ENCODE measurements around the gene NPSR1.
"Not testable (repeated sequence)": the region's sequence is repeated elsewhere in the genome, so short reads cannot be mapped to it uniquely, and the experiment has no call there.

Gene NPSR1

DNA sequence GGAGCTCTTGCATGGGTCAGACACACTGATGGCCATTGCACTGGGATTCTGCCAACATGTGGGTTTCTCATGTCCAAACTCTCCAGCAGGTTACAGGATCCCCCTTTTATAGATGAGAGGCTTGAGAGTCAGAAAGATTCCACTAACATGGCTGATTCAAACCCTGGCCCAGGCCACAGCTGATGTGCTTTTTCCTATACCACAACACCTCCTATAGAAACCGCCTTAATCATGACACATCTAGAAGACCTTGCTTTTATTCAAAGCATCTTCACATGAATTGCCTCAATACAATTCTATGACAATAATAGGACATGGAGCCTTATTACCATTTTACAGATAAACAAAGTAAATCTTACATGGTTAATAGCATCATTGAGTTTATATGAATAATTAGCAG is 190.7 kb downstream of the NPSR1 start:
- Histone ChIP-seq H3K27me3 (ENCODE audit: insufficient read depth, low read length) (no peaks in the 10 kb centered on the region), H2AFZ (ENCODE audit: low read depth, low read length) (no peak overlapping the region), H3K4me1 (ENCODE audit: insufficient read depth, low read length) (no peaks in the 10 kb centered on the region), H3K9me3 (ENCODE audit: low read length) (no peaks in the 10 kb centered on the region), H3K36me3 (ENCODE audit: insufficient read depth, low read length) (no peaks in the 10 kb centered on the region), H3K4me3 (ENCODE audit: low read length) (no peak overlapping the region)

DNA sequence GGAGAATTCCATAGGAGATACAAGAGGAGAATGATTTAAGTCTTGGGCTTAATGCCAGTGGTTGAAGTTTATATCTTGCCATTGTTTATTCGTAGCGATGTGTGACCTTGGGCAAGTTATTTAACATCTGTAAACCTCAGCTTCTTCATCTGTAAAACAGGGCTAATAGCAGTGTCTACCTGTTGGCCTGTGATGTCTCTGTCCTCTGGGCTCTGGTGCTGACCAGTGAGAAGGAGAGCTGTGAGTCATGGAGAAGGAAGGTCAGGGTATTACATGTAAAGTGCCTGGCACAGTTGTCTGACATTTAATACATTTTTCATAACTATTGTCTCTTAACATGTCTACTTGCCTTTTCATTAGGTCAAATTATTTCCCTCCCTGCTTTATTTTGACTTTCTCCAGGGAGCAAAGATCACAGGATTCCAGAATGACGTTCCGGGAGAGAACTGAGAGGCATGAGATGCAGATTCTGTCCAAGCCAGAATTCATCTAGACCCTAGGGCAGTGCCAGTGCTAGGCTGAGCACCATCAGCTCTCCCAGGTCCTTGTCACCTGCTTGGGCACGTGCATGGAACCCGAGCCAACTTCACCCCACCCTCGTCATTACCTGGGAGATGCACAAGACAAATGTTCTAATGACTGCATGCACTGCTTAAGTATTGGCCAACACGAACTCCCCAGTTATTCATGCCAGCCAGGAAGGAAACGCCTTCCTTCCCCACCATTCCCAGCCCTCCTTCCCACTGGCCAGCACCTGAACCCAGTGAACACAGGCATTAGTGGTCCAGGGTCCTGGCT is 191.3 kb downstream of the NPSR1 start:
- H3K9me3 ChIP-seq (ENCODE audit: low read length) = no peaks in the 10 kb centered on the region
- no peak overlapping the region for H2AFZ ChIP-seq (ENCODE audit: low read depth, low read length)
- H3K4me1 ChIP-seq (ENCODE audit: insufficient read depth, low read length) = no peaks in the 10 kb centered on the region
- H3K36me3 ChIP-seq (ENCODE audit: insufficient read depth, low read length) = no peaks in the 10 kb centered on the region
- H3K27me3 ChIP-seq (ENCODE audit: insufficient read depth, low read length) = no peaks in the 10 kb centered on the region
- H3K4me3 ChIP-seq (ENCODE audit: low read length) = no peak overlapping the region

DNA sequence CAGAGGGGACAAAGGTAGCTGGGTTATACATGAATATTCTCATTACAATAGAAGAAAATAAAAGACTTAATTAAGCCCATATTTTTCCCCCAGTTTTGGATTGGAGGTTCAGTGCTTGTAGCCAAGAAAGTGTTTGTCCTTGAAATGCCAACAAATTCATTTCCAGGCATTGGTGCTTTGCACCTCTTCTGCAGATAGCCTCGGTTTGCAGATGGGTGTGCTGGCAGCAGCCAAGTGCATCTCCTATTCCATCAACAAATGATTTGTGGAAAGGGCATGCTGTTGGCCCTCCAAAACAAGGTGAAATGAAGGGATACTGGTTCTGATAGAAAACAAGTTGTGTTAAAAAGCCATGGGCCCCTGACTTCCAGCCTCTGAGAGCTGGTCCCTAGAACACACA is 192.0 kb downstream of the NPSR1 start:
- Histone ChIP-seq H3K27me3 (ENCODE audit: insufficient read depth, low read length) (no peaks in the 10 kb centered on the region), H3K36me3 (ENCODE audit: insufficient read depth, low read length) (no peaks in the 10 kb centered on the region), H3K9me3 (ENCODE audit: low read length) (no peaks in the 10 kb centered on the region), H2AFZ (ENCODE audit: low read depth, low read length) (no peak overlapping the region), H3K4me1 (ENCODE audit: insufficient read depth, low read length) (no peaks in the 10 kb centered on the region), H3K4me3 (ENCODE audit: low read length) (no peak overlapping the region)

DNA sequence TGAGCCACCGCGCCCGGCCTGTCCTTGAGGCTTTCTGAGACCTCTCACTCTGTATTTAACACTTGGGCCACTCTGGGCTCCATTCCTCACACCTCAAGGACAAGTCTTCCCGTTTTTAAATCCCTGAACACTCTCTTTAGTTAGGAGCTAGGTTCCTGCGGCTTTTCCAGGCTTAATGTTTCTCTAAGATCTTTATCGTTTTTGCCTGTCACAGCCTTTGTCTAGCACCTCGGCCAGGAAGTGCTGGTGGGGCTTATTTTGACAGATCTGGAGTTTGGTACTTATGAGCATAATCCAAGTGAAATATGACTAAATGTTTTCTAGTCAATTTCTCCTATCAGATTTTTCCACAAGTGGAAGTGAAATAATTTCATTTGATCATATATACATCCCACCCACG is 192.7 kb downstream of the NPSR1 start:
- Histone ChIP-seq H2AFZ (ENCODE audit: low read depth, low read length) (no peak overlapping the region), H3K36me3 (ENCODE audit: insufficient read depth, low read length) (no peaks in the 10 kb centered on the region), H3K4me3 (ENCODE audit: low read length) (no peak overlapping the region), H3K9me3 (ENCODE audit: low read length) (no peaks in the 10 kb centered on the region), H3K27me3 (ENCODE audit: insufficient read depth, low read length) (no peaks in the 10 kb centered on the region), H3K4me1 (ENCODE audit: insufficient read depth, low read length) (no peaks in the 10 kb centered on the region)

DNA sequence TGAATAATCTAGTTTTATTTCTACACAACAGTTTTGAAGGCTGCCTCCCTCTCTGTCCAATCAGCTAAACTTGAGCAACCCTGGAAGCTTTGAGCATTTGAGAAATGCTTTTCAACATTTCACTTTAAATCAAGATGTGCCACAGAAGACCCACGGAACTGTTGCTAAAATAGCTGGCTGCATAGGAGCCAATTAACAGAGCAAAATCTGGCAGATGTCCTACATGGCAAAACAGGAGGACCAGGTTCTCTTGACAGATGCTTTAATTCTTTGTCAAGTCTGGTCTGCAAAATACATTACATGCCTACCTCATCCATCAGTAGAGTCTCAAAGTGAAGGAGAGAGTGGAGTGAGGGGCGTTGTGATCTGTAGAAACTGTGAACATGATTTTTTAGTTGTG is 193.4 kb downstream of the NPSR1 start:
- Histone ChIP-seq H2AFZ (ENCODE audit: low read depth, low read length) (no peak overlapping the region), H3K4me3 (ENCODE audit: low read length) (no peak overlapping the region), H3K36me3 (ENCODE audit: insufficient read depth, low read length) (no peaks in the 10 kb centered on the region), H3K4me1 (ENCODE audit: insufficient read depth, low read length) (no peaks in the 10 kb centered on the region), H3K9me3 (ENCODE audit: low read length) (no peaks in the 10 kb centered on the region), H3K27me3 (ENCODE audit: insufficient read depth, low read length) (no peaks in the 10 kb centered on the region)

DNA sequence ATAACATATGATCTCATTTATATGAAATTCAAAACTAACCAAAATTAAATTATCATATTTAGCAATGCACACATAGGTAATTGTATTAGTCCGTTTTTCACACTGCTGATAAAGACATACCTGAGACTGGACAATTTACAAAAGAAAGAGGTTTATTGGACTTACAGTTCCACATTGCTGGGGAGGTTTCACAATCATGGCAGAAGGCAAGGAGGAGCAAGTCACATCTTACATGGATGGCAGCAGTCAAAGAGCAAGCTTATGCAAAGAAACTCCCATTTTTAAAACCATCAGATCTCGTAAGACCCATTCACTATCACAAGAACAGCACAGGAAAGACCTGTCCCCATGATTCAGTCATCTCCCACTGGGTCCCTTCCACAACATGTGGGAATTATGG is 200.4 kb downstream of the NPSR1 start:
- not testable (repeated sequence) for H3K36me3 ChIP-seq (ENCODE audit: insufficient read depth, low read length); H3K9me3 ChIP-seq (ENCODE audit: low read length); H3K4me3 ChIP-seq (ENCODE audit: low read length); H3K27me3 ChIP-seq (ENCODE audit: insufficient read depth, low read length); H3K4me1 ChIP-seq (ENCODE audit: insufficient read depth, low read length); H2AFZ ChIP-seq (ENCODE audit: low read depth, low read length)

DNA sequence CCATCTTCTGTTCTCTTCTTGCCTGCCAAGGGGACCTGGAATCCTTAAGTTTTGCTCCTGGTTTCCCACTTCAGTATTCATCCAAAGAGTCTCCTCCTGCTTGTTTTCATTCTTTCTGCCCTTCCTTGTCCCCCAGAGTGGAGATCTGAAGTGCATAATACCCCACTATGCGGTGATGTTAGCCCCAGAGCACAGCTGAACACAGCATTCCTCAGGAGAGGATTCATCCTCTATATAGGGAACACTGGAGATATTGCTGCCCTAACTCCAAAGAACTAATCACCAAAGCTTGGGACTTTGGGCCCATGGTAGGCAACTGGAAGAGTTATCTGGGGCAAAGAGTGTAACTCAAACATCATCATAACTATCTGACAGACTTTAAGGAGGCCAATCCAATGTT is 201.3 kb downstream of the NPSR1 start:
- not testable (repeated sequence) for H3K4me1 ChIP-seq (ENCODE audit: insufficient read depth, low read length); H2AFZ ChIP-seq (ENCODE audit: low read depth, low read length); H3K9me3 ChIP-seq (ENCODE audit: low read length); H3K36me3 ChIP-seq (ENCODE audit: insufficient read depth, low read length); H3K27me3 ChIP-seq (ENCODE audit: insufficient read depth, low read length); H3K4me3 ChIP-seq (ENCODE audit: low read length)

DNA sequence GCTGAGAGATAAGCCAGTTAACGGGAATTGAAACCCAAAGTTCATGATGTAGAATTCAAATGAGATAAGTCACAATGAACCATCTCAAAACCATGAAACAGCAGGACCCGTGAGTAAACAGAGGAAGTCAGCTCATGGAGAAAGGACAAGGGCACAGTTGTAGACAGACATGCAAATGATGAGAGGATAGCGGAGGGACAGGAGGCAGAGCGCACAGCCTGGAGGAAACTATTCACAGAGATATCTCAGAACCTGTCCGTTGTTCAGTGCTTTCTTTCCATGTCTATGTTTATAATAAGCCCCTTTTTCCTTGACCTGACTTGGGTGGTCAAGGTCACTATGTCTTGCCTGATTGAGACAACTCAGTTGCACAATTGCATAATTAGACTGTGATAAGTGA is 208.2 kb downstream of the NPSR1 start:
- not testable (repeated sequence) for H2AFZ ChIP-seq (ENCODE audit: low read depth, low read length); H3K9me3 ChIP-seq (ENCODE audit: low read length); H3K4me1 ChIP-seq (ENCODE audit: insufficient read depth, low read length); H3K27me3 ChIP-seq (ENCODE audit: insufficient read depth, low read length); H3K36me3 ChIP-seq (ENCODE audit: insufficient read depth, low read length); H3K4me3 ChIP-seq (ENCODE audit: low read length)

DNA sequence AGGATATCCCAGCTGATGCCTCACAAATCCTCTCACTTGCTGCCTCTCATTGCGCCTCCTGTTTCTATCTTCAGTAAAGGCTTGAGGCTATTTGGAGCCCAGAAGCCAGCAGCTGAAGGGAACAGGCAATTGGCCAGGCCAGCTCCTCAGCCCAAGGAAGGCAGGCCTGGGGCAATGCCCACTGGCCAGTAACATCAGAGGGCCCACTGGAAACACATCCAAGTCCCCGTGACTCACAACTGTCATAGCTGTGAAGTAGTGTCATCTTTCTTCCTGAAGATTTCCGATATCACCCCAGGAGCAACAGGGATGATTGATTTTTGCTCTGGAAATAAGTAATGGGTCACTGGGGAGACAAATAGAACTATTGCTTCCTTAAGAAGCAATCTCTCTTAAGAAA is 209.3 kb downstream of the NPSR1 start:
- not testable (repeated sequence) for H3K4me3 ChIP-seq (ENCODE audit: low read length); H3K36me3 ChIP-seq (ENCODE audit: insufficient read depth, low read length); H3K27me3 ChIP-seq (ENCODE audit: insufficient read depth, low read length); H3K9me3 ChIP-seq (ENCODE audit: low read length); H2AFZ ChIP-seq (ENCODE audit: low read depth, low read length); H3K4me1 ChIP-seq (ENCODE audit: insufficient read depth, low read length)

DNA sequence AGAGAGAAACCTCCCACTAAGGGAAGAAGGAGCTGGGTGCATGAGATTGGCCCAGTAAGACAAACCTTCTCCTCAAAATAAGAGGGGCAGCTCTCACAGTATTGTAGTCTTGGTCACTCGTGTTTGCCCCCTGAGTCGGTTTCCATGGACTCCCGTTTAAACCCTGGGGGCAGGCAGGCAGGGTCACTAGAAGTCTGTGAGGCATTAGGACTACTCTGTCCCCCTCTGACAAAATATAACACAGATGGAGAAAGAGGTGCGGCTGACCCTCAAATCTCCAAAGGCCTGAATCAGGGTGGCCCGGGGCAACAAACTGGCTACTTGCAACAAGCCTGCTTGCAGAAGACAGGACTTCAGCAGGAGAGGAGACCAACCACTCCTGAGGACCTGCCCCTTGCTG is 210.6 kb downstream of the NPSR1 start:
- H3K27me3 ChIP-seq (ENCODE audit: insufficient read depth, low read length) = not testable (repeated sequence)

DNA sequence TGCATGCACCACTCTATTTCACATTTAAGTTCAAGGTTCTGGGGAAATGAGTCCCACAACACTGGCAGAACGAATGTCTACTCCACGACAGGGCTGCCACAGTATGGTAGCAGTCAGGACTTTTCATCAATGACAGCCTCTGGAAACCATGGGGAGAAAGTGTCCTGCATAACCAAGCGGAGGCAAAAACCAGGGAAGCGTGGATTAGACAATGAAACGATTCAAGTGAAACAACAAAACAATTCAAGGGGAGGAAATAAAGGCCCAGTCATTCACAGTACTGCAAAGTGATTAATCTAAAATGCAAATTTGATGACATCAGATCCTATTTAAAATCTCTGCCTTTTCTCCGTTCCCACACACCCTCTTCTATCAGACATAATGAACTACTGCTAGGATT is 211.0 kb downstream of the NPSR1 start:
- Histone ChIP-seq H3K36me3 (ENCODE audit: insufficient read depth, low read length) (no peaks in the 10 kb centered on the region), H2AFZ (ENCODE audit: low read depth, low read length) (no peak overlapping the region), H3K27me3 (ENCODE audit: insufficient read depth, low read length) (no peaks in the 10 kb centered on the region), H3K9me3 (ENCODE audit: low read length) (peaks cover 2% of the 10 kb centered on the region), H3K4me3 (ENCODE audit: low read length) (no peak overlapping the region), H3K4me1 (ENCODE audit: insufficient read depth, low read length) (no peaks in the 10 kb centered on the region)

More for the DNA sequence above, 210.6 kb downstream of the NPSR1 start:
- H3K9me3 ChIP-seq (ENCODE audit: low read length); H3K36me3 ChIP-seq (ENCODE audit: insufficient read depth, low read length); H2AFZ ChIP-seq (ENCODE audit: low read depth, low read length); H3K4me1 ChIP-seq (ENCODE audit: insufficient read depth, low read length); H3K4me3 ChIP-seq (ENCODE audit: low read length): not testable (repeated sequence)

DNA sequence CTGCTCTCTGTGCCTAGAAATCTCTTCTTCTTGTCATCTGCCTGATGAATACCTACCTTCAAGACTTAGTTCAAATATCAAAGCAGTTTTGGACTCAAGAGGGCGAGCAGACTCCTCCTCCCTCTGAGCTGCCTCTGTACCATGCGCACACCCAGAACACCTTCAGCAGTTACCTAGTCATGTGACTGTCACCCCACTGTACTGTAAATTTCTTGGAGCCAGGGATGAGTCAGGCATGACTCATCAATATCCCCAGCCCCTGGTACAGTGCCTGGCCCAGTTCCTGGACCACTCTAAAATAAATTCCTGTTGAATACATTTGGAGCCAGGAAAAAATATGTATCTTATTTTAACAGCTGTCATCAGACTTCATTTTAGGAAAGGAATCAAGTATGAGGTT is 212.0 kb downstream of the NPSR1 start:
- not testable (repeated sequence) for H3K4me1 ChIP-seq (ENCODE audit: insufficient read depth, low read length); H3K36me3 ChIP-seq (ENCODE audit: insufficient read depth, low read length); H3K9me3 ChIP-seq (ENCODE audit: low read length); H3K4me3 ChIP-seq (ENCODE audit: low read length); H3K27me3 ChIP-seq (ENCODE audit: insufficient read depth, low read length); H2AFZ ChIP-seq (ENCODE audit: low read depth, low read length)

DNA sequence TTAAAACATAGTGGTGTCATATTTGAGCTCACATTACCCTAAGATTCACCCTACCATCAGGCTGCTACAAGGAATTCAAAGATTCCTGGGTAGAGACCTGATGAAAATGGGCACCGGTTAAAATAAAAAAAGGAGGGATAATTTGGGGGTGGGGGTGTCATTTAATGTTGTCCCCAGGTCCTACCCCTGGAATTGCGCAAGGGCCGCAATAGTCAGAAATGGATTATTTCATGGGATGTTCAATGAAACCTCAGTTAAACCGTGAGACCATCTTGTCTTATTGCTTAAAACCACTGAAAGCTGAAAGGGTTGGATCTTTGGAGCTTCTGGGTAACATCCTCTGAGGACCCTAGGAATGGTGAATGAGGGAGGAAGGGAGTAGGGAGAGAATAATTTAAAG is 216.3 kb downstream of the NPSR1 start:
- not testable (repeated sequence) for H3K9me3 ChIP-seq (ENCODE audit: low read length); H3K27me3 ChIP-seq (ENCODE audit: insufficient read depth, low read length)

DNA sequence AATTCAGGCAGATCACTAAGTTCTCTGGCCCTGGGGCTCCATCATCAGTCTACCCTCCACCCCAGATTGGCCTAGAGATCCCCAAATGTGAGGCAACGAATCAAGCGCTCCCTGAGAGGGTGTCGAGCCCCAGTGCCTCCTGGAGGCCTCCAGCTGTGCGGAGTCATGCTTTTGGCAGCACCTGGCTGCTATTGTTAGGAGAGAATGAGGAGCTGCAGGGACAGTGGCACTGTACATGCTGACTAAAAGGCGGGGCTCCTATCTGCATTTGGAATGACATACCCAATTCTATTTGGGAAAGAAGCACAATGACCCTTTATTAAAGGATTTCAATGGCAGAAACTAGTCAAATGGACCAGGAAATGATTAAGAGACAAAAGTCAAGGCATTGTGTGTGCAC is 217.5 kb downstream of the NPSR1 start:
- H3K4me1 ChIP-seq (ENCODE audit: insufficient read depth, low read length) = no peaks in the 10 kb centered on the region
- H3K4me3 ChIP-seq (ENCODE audit: low read length) = no peak overlapping the region
- H2AFZ ChIP-seq (ENCODE audit: low read depth, low read length) = no peak overlapping the region
- no peaks in the 10 kb centered on the region for H3K9me3 ChIP-seq (ENCODE audit: low read length)
- H3K36me3 ChIP-seq (ENCODE audit: insufficient read depth, low read length) = no peaks in the 10 kb centered on the region
- no peaks in the 10 kb centered on the region for H3K27me3 ChIP-seq (ENCODE audit: insufficient read depth, low read length)

More for the DNA sequence above, 216.3 kb downstream of the NPSR1 start:
- not testable (repeated sequence) for H3K4me3 ChIP-seq (ENCODE audit: low read length); H3K36me3 ChIP-seq (ENCODE audit: insufficient read depth, low read length); H3K4me1 ChIP-seq (ENCODE audit: insufficient read depth, low read length); H2AFZ ChIP-seq (ENCODE audit: low read depth, low read length)
